OCI-LY7 (cell line): ENCODE measurements around the gene SUCNR1. TPM values are rescaled to one million over a fixed set of nuclear protein-coding genes. Genes with fewer than 3 reads are reported as not detected.

Source experiments
- BruUV-seq: library from RNA; stranded (reverse); fragments of 400-500 nt; replicated peaks from 2 replicates; lab custom pipeline; 2021; lab: Mats Ljungman, UMichigan
- CTCF ChIA-PET: fragments of 300-600 bp; sonication (Branson Sonifier 250); formaldehyde crosslinking; loops from one replicate; lab custom pipeline; 2022; ENCODE audit warnings: antibody characterized with exemption; ENCODE audit not compliant: unreplicated experiment; lab: Charles Lee
- POLR2A ChIA-PET: fragments of 300-600 bp; sonication (Branson Sonifier 250); formaldehyde crosslinking; loops from one replicate; lab custom pipeline; 2022; ENCODE audit warnings: antibody characterized with exemption; lab: Charles Lee
- DNase-seq: peaks from one replicate; pipeline ENCODE4 v3.0.0-alpha.2; 2015; ENCODE audit warnings: low spot score
- H2AFZ ChIP-seq: fragments of 200-600 bp; sonication (generic), shearing (Covaris generic); 2 replicates; pipeline ENCODE4 v1.6.1; 2014; ENCODE audit warnings: mild to moderate bottlenecking, antibody characterized with exemption, low read length, moderate library complexity
- H3K27ac ChIP-seq: fragments of 200-600 bp; sonication (generic); 2 replicates; pipeline ENCODE4 v1.5.1; 2014; ENCODE audit warnings: mixed run types, low read depth, mild to moderate bottlenecking, moderate library complexity, low read length, inconsistent platforms; ENCODE audit not compliant: poor library complexity, severe bottlenecking
- H3K36me3 ChIP-seq: fragments of 200-600 bp; sonication (generic); 2 replicates; pipeline ENCODE4 v1.6.1; 2014; ENCODE audit warnings: mild to moderate bottlenecking, antibody characterized with exemption, low read length, moderate library complexity, mixed read lengths; ENCODE audit not compliant: insufficient read depth
- H3K4me1 ChIP-seq: fragments of 200-600 bp; sonication (generic); 2 replicates; pipeline ENCODE4 v1.5.1; 2014; ENCODE audit warnings: mild to moderate bottlenecking, low read length; ENCODE audit not compliant: insufficient read depth, poor library complexity, severe bottlenecking
- H3K4me2 ChIP-seq: fragments of 200-600 bp; sonication (generic); 2 replicates; pipeline ENCODE4 v1.6.1; 2014; ENCODE audit warnings: mild to moderate bottlenecking, low read length
- H3K4me3 ChIP-seq: fragments of 200-600 bp; sonication (generic); 2 replicates; pipeline ENCODE4 v1.5.1; 2014; ENCODE audit warnings: mild to moderate bottlenecking, low read depth, low read length; ENCODE audit not compliant: poor library complexity, severe bottlenecking
- H3K79me2 ChIP-seq: fragments of 200-600 bp; sonication (generic); 2 replicates; pipeline ENCODE4 v1.6.1; 2016; ENCODE audit warnings: low read depth, mild to moderate bottlenecking, low read length, moderate library complexity, mixed read lengths; ENCODE audit not compliant: insufficient read depth
- H3K9me2 ChIP-seq: fragments of 200-600 bp; sonication (generic); 2 replicates; pipeline ENCODE4 v1.6.1; 2016; ENCODE audit warnings: mild to moderate bottlenecking, low read length, mixed read lengths; ENCODE audit not compliant: insufficient read depth
- H3K9me3 ChIP-seq: fragments of 200-600 bp; sonication (generic); 2 replicates; pipeline ENCODE4 v1.6.1; 2014; ENCODE audit warnings: mild to moderate bottlenecking, mixed run types, low read length, mixed read lengths
- H4K20me1 ChIP-seq: fragments of 200-600 bp; sonication (generic); 2 replicates; pipeline ENCODE4 v1.6.1; 2014; ENCODE audit warnings: mild to moderate bottlenecking, antibody characterized with exemption, low read length, moderate library complexity, mixed read lengths; ENCODE audit not compliant: insufficient read depth
- CTCF ChIP-seq: fragments of 200-600 bp; sonication (generic); conservative IDR thresholded peaks from 2 replicates; pipeline ENCODE4 v1.5.1; 2014; ENCODE audit warnings: mild to moderate bottlenecking, antibody characterized with exemption, low read length, moderate library complexity, mixed read lengths
- EZH2phosphoT487 ChIP-seq: fragments of 200-600 bp; sonication (generic); IDR thresholded peaks from 2 replicates; pipeline ENCODE4 v1.6.1; 2018; ENCODE audit warnings: low read depth, borderline replicate concordance, mild to moderate bottlenecking, mixed run types, antibody characterized with exemption, low read length, moderate library complexity, mixed read lengths
- intact Hi-C: fragments of 100-400 bp; cut with micrococcal nuclease; formaldehyde crosslinking; loops from one replicate; pipeline ENCODE4 v1.10.0; 2022; ENCODE audit not compliant: unreplicated experiment
- total RNA-seq, 2 experiments: library from RNA; depleted of rRNA in 1 of 2; stranded (reverse); fragments of >200 nt in 1 of 2; shearing (Covaris generic) in 1 of 2; gene quantifications; 2 replicates each; pipeline ENCODE4 v1.2.3, GENCODE V29; 2014 to 2022

Gene SUCNR1
- total RNA-seq, 2 experiments from 2014 or later = not detected

- TF ChIP-seq EZH2phosphoT487 = no peak
- TF ChIP-seq CTCF = no peak
- Histone ChIP-seq H2AFZ (no peak overlapping the region), H3K9me2 (no peaks in the 10 kb centered on the region), H3K4me1 (no peaks in the 10 kb centered on the region), H3K4me3 (no peak overlapping the region), H3K9me3 (no peaks in the 10 kb centered on the region), H3K4me2 (no peak overlapping the region), H3K79me2 (no peaks in the 10 kb centered on the region), H3K36me3 (no peaks in the 10 kb centered on the region), H3K27ac (no peak overlapping the region), H4K20me1 (no peaks in the 10 kb centered on the region)
- ChIA-PET POLR2A (interaction anchor here (0.6 kb wide), 1 partner anchor 26 kb away, joined by 4 read pairs; no protein-coding TSS in a partner anchor), CTCF (no interaction called here)
- no TSS peak for BruUV-seq
- no peak for DNase-seq
- intact Hi-C loops = no loop called here
Observed at GRCh38 chr3:151925419-151925818, 52.0 kb downstream of the SUCNR1 start.

- intact Hi-C loops = no loop called here
Observed at GRCh38 chr3:151925876-151926275, 52.4 kb downstream of the SUCNR1 start.

More at GRCh38 chr3:151925876-151926275, 52.4 kb downstream of the SUCNR1 start:
- no peak overlapping the region for H3K4me2 ChIP-seq
- no peaks in the 10 kb centered on the region for H3K79me2 ChIP-seq
- H4K20me1 ChIP-seq = no peaks in the 10 kb centered on the region
- ChIA-PET CTCF (no interaction called here), POLR2A (interaction anchor here (0.6 kb wide), 1 partner anchor 26 kb away, joined by 4 read pairs; no protein-coding TSS in a partner anchor)
- no peak for DNase-seq
- no peaks in the 10 kb centered on the region for H3K9me2 ChIP-seq
- no peak overlapping the region for H3K4me3 ChIP-seq
- H3K9me3 ChIP-seq = no peaks in the 10 kb centered on the region
- no peaks in the 10 kb centered on the region for H3K4me1 ChIP-seq
- no peak overlapping the region for H2AFZ ChIP-seq
- no peak overlapping the region for H3K27ac ChIP-seq
- no TSS peak for BruUV-seq
- H3K36me3 ChIP-seq = no peaks in the 10 kb centered on the region
- TF ChIP-seq EZH2phosphoT487 = no peak
- no peak for TF ChIP-seq CTCF
